IPS-15b (cell line): ENCODE data around the gene AEN.

Source experiments
- H3K27me3 ChIP-seq: one replicate; pipeline ENCODE4 v1.6.1; 2013; ENCODE audit warnings: low read length; ENCODE audit not compliant: control insufficient read depth, insufficient read depth
- H3K36me3 ChIP-seq: one replicate; pipeline ENCODE4 v1.6.1; 2013; ENCODE audit warnings: low read length; ENCODE audit not compliant: control insufficient read depth, insufficient read depth
- H3K4me1 ChIP-seq: one replicate; pipeline ENCODE4 v1.6.1; 2013; ENCODE audit warnings: mild to moderate bottlenecking, low read length; ENCODE audit not compliant: control insufficient read depth, insufficient read depth
- H3K4me3 ChIP-seq: one replicate; pipeline ENCODE4 v1.5.1; 2013; ENCODE audit warnings: low read depth, low read length
- H3K9ac ChIP-seq: one replicate; pipeline ENCODE4 v1.6.1; 2013; ENCODE audit warnings: low read depth, mild to moderate bottlenecking, low read length
- H3K9me3 ChIP-seq: one replicate; pipeline ENCODE4 v1.6.1; 2013; ENCODE audit warnings: mild to moderate bottlenecking, low read length; ENCODE audit not compliant: control insufficient read depth, insufficient read depth

Gene AEN

GRCh38 chr15:88620995-88621772 is at the start of gene AEN:
TSS of gene AEN (plus strand) at chr15:88621340. CDS start at chr15:88626210, 4,870 bp downstream.
- peak within 1 kb of the TSS; percentile 98 for H3K9ac ChIP-seq

GRCh38 chr15:88571852-88572259 is 49.3 kb upstream of the AEN start:
- Histone ChIP-seq H3K9ac (no peak overlapping the region), H3K4me1 (peaks cover 9% of the 10 kb centered on the region), H3K9me3 (no peaks in the 10 kb centered on the region), H3K4me3 (no peak overlapping the region), H3K27me3 (no peaks in the 10 kb centered on the region), H3K36me3 (no peaks in the 10 kb centered on the region)

More at GRCh38 chr15:88620995-88621772, at the start of gene AEN:
- H3K36me3 ChIP-seq, result peaks cover 24% of the 10 kb centered on the region
- peaks cover 36% of the 10 kb centered on the region for H3K4me1 ChIP-seq
- peak within 1 kb of the TSS; percentile 99 for H3K4me3 ChIP-seq
- no peaks in the 10 kb centered on the region for H3K9me3 ChIP-seq
- no peaks in the 10 kb centered on the region for H3K27me3 ChIP-seq

- Histone ChIP-seq H3K36me3 (no peaks in the 10 kb centered on the region), H3K27me3 (no peaks in the 10 kb centered on the region), H3K4me1 (peaks cover 9% of the 10 kb centered on the region), H3K9me3 (no peaks in the 10 kb centered on the region), H3K4me3 (no peak overlapping the region), H3K9ac (no peak overlapping the region)
These were observed 47.1 kb upstream of the AEN start for GRCh38 chr15:88574077-88574476.

GRCh38 chr15:88574655-88575054 is 46.5 kb upstream of the AEN start:
- Histone ChIP-seq H3K4me1 (peaks cover 9% of the 10 kb centered on the region), H3K9ac (no peak overlapping the region), H3K36me3 (no peaks in the 10 kb centered on the region), H3K4me3 (no peak overlapping the region), H3K9me3 (no peaks in the 10 kb centered on the region), H3K27me3 (no peaks in the 10 kb centered on the region)

- no peaks in the 10 kb centered on the region for H3K27me3 ChIP-seq
- H3K4me3 ChIP-seq, result no peak overlapping the region
- H3K36me3 ChIP-seq, result no peaks in the 10 kb centered on the region
- no peaks in the 10 kb centered on the region for H3K9me3 ChIP-seq
- no peak overlapping the region for H3K9ac ChIP-seq
- H3K4me1 ChIP-seq, result peaks cover 4% of the 10 kb centered on the region
These were observed 41.8 kb upstream of the AEN start for GRCh38 chr15:88579322-88579721.

- Histone ChIP-seq H3K27me3 (no peaks in the 10 kb centered on the region), H3K9me3 (no peaks in the 10 kb centered on the region)
These were observed 40.6 kb upstream of the AEN start for GRCh38 chr15:88580532-88580931.

GRCh38 chr15:88586401-88587162 is 34.6 kb upstream of the AEN start:
- Histone ChIP-seq H3K4me3 (no peak overlapping the region), H3K9me3 (no peaks in the 10 kb centered on the region), H3K4me1 (no peaks in the 10 kb centered on the region), H3K27me3 (no peaks in the 10 kb centered on the region), H3K36me3 (no peaks in the 10 kb centered on the region), H3K9ac (no peak overlapping the region)

More at GRCh38 chr15:88580532-88580931, 40.6 kb upstream of the AEN start:
- Histone ChIP-seq H3K9ac (no peak overlapping the region), H3K4me1 (peaks cover 2% of the 10 kb centered on the region), H3K36me3 (no peaks in the 10 kb centered on the region), H3K4me3 (no peak overlapping the region)

GRCh38 chr15:88590759-88591158 is 30.4 kb upstream of the AEN start:
- Histone ChIP-seq H3K4me1 (no peaks in the 10 kb centered on the region), H3K9me3 (no peaks in the 10 kb centered on the region), H3K4me3 (no peak overlapping the region), H3K36me3 (no peaks in the 10 kb centered on the region), H3K9ac (no peak overlapping the region), H3K27me3 (no peaks in the 10 kb centered on the region)

GRCh38 chr15:88591384-88591783 is 29.8 kb upstream of the AEN start:
- Histone ChIP-seq H3K9ac (no peak overlapping the region), H3K4me3 (no peak overlapping the region), H3K9me3 (no peaks in the 10 kb centered on the region), H3K27me3 (no peaks in the 10 kb centered on the region), H3K36me3 (no peaks in the 10 kb centered on the region), H3K4me1 (no peaks in the 10 kb centered on the region)

- Histone ChIP-seq H3K36me3 (no peaks in the 10 kb centered on the region), H3K9me3 (no peaks in the 10 kb centered on the region), H3K4me3 (peak overlapping the region; percentile 76), H3K4me1 (peaks cover 22% of the 10 kb centered on the region), H3K9ac (no peak overlapping the region), H3K27me3 (peaks cover 56% of the 10 kb centered on the region)
These were observed 17.3 kb upstream of the AEN start for GRCh38 chr15:88603885-88604284.

- H3K4me1 ChIP-seq, result peaks cover 25% of the 10 kb centered on the region
- H3K4me3 ChIP-seq, result peak overlapping the region; percentile 76
- peaks cover 61% of the 10 kb centered on the region for H3K27me3 ChIP-seq
These were observed 16.6 kb upstream of the AEN start for GRCh38 chr15:88604381-88605188.

More at GRCh38 chr15:88604381-88605188, 16.6 kb upstream of the AEN start:
- H3K36me3 ChIP-seq, result no peaks in the 10 kb centered on the region
- H3K9me3 ChIP-seq, result no peaks in the 10 kb centered on the region
- no peak overlapping the region for H3K9ac ChIP-seq
